Panc1 (cell line): ENCODE measurements around the gene SCPEP1.

ENCODE experiments used
- POLR2AphosphoS5 ChIP-seq: IDR thresholded peaks from 2 replicates; pipeline ENCODE4 v1.6.1; 2012; ENCODE audit warnings: mild to moderate bottlenecking, low read depth, low read length, moderate library complexity
- TF ChIP-seq, protein P1 (sequence below): fragments of 450-650 bp; IDR thresholded peaks from 2 replicates; pipeline ENCODE4 v1.5.1; 2017; ENCODE audit warnings: mild to moderate bottlenecking

DNA sequence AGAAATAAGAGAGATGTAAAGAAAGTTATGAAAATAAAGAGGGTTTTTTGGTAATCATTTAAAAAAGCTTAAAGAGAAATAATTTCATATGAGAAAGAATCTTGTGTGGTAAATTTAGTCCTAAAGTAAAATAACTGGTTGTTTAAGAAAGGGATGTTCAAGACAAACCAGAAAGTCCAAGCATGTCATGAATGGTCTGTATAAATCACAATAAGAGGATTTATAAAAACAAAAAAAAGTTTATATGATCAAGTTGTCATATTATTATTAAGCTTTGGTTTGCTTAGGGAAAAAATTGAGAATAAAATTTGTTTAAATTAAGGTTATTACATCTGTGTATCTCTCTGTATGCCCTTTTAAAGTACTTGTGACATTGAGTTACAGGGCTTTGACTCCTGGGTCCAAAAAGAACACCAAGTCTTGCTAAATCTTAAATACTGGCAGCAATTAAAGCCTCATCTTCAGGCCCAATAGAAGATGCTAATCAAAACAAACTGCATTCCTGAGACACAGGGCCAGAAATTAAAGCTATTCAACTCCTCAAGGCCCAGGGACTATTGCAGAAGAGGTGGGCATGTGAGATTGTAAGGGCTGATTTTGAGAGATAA, 48.5 kb upstream of the SCPEP1 start:
- TF ChIP-seq, protein P1, sequence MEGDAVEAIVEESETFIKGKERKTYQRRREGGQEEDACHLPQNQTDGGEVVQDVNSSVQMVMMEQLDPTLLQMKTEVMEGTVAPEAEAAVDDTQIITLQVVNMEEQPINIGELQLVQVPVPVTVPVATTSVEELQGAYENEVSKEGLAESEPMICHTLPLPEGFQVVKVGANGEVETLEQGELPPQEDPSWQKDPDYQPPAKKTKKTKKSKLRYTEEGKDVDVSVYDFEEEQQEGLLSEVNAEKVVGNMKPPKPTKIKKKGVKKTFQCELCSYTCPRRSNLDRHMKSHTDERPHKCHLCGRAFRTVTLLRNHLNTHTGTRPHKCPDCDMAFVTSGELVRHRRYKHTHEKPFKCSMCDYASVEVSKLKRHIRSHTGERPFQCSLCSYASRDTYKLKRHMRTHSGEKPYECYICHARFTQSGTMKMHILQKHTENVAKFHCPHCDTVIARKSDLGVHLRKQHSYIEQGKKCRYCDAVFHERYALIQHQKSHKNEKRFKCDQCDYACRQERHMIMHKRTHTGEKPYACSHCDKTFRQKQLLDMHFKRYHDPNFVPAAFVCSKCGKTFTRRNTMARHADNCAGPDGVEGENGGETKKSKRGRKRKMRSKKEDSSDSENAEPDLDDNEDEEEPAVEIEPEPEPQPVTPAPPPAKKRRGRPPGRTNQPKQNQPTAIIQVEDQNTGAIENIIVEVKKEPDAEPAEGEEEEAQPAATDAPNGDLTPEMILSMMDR, result no peak
- TF ChIP-seq POLR2AphosphoS5, result no peak
